B cell (primary cell): Measurements from ENCODE around the gene ADAMTS10. TPM values are rescaled to one million over a fixed set of nuclear protein-coding genes. Genes with fewer than 3 reads are reported as not detected.

Source experiments
- ATAC-seq: fragments of 200-7000 bp; cut with Tn5 transposase; one replicate; pipeline ENCODE4 v1.10.0; 2021; ENCODE audit warnings: low read depth, mild to moderate bottlenecking, moderate number of reproducible peaks, moderate library complexity
- CTCF ChIA-PET: fragments of 350-600 bp; sonication (Branson Sonifier 250); formaldehyde crosslinking; loops from one replicate; lab custom pipeline; 2021; ENCODE audit warnings: antibody characterized with exemption, inconsistent platforms; lab: Charles Lee
- POLR2A ChIA-PET: fragments of 350-600 bp; sonication (Branson Sonifier 250); formaldehyde crosslinking; loops from one replicate; lab custom pipeline; 2021; ENCODE audit warnings: antibody characterized with exemption; lab: Charles Lee
- DNase-seq: peaks from one replicate; pipeline ENCODE4 v3.0.0; 2013
- H2AFZ ChIP-seq: 2 replicates; pipeline ENCODE4 v1.6.1; 2012; ENCODE audit warnings: mild to moderate bottlenecking, low read depth, low read length; ENCODE audit not compliant: insufficient read depth, poor library complexity, severe bottlenecking
- H3K27ac ChIP-seq, 2 donors: 1 replicate in 1 of 2; 2 replicates in 1 of 2; pipeline ENCODE4 v1.5.1; 2012 to 2013; ENCODE audit warnings: low read length in 2 of 2, mild to moderate bottlenecking in 2 of 2, moderate library complexity in 1 of 2
- H3K27me3 ChIP-seq, 4 experiments: fragments of 200-600 bp in 1 of 4; sonication (generic) in 1 of 4; replicated peaks in 1 of 4; 1 replicate in 2 of 4; 2 replicates in 2 of 4; pipeline versions ENCODE4 v1.6.1 to v1.7.0; 2013 to 2016; ENCODE audit warnings: low read length in 3 of 4, mild to moderate bottlenecking in 2 of 4, mixed read lengths in 1 of 4, moderate library complexity in 1 of 4; ENCODE audit not compliant: insufficient read depth in 4 of 4, control insufficient read depth in 3 of 4; ENCODE audit errors: control extremely low read depth in 1 of 4
- H3K36me3 ChIP-seq, 2 experiments: replicated peaks in 1 of 2; 1 replicate in 1 of 2; 2 replicates in 1 of 2; pipeline versions ENCODE4 v1.6.1 to v1.7.1; 2013; ENCODE audit warnings: low read length in 1 of 2; ENCODE audit not compliant: insufficient read depth in 2 of 2, control insufficient read depth in 1 of 2; ENCODE audit errors: control extremely low read depth in 1 of 2, extremely low read depth in 1 of 2
- H3K4me1 ChIP-seq, 2 donors: fragments of 200-600 bp in 1 of 2; sonication (generic) in 1 of 2; 1 replicate in 1 of 2; 2 replicates in 1 of 2; pipeline versions ENCODE4 v1.5.1 to v1.6.1; 2013 to 2017; ENCODE audit warnings: low read length in 2 of 2; ENCODE audit not compliant: control insufficient read depth in 2 of 2, insufficient read depth in 2 of 2
- H3K4me2 ChIP-seq: replicated peaks from 2 replicates; pipeline ENCODE3; 2012; ENCODE audit warnings: mild to moderate bottlenecking, low read depth, low read length; ENCODE audit not compliant: poor library complexity, severe bottlenecking
- H3K4me3 ChIP-seq, 5 experiments: fragments of 200-600 bp in 1 of 5; sonication (generic) in 1 of 5; 1 replicate in 3 of 5; 2 replicates in 2 of 5; pipeline versions ENCODE4 v1.5.1 to v1.7.0; 2011 to 2016; ENCODE audit warnings: low read length in 4 of 5, mild to moderate bottlenecking in 4 of 5, low read depth in 2 of 5, control low read depth in 1 of 5, moderate library complexity in 1 of 5; ENCODE audit not compliant: insufficient read depth in 1 of 5; ENCODE audit errors: control extremely low read depth in 1 of 5, extremely low read depth in 1 of 5
- H3K79me2 ChIP-seq: fragments of 200-600 bp; sonication (generic); one replicate; pipeline ENCODE4 v1.6.0; 2016; ENCODE audit warnings: low read length; ENCODE audit not compliant: control insufficient read depth, insufficient read depth
- H3K9ac ChIP-seq: fragments of 200-600 bp; sonication (generic); 2 replicates; pipeline ENCODE4 v1.6.1; 2017; ENCODE audit warnings: mild to moderate bottlenecking, low read length, moderate library complexity
- H3K9me3 ChIP-seq, 3 donors: one replicate each; pipeline versions ENCODE4 v1.6.1 to v1.7.1; 2013; ENCODE audit warnings: low read length in 2 of 3; ENCODE audit not compliant: control insufficient read depth in 2 of 3, insufficient read depth in 1 of 3; ENCODE audit errors: control extremely low read depth in 1 of 3
- H4K20me1 ChIP-seq: 2 replicates; pipeline ENCODE4 v1.6.0; 2012; ENCODE audit warnings: mild to moderate bottlenecking, low read length; ENCODE audit not compliant: insufficient read depth, control insufficient read depth, poor library complexity, severe bottlenecking
- H3K27ac Mint-ChIP-seq: one replicate; pipeline ENCODE4 v1.8.0; 2021; ENCODE audit warnings: mixed read lengths
- H3K27me3 Mint-ChIP-seq: one replicate; pipeline ENCODE4 v1.8.0; 2021; ENCODE audit warnings: mixed read lengths
- H3K4me1 Mint-ChIP-seq: one replicate; pipeline ENCODE4 v1.8.0; 2021; ENCODE audit warnings: mixed read lengths
- H3K4me3 Mint-ChIP-seq: one replicate; pipeline ENCODE4 v1.8.0; 2021; ENCODE audit warnings: mixed read lengths
- H3K9me3 Mint-ChIP-seq: one replicate; pipeline ENCODE4 v1.8.0; 2022; ENCODE audit warnings: mixed read lengths; ENCODE audit not compliant: insufficient read depth
- CTCF ChIP-seq: fragments of 200-600 bp; IDR thresholded peaks from one replicate; pipeline ENCODE4 v1.8.0; 2022; ENCODE audit warnings: antibody characterized with exemption, mild to moderate bottlenecking
- EZH2 ChIP-seq: IDR thresholded peaks from 2 replicates; pipeline ENCODE4 v1.6.1; 2012; ENCODE audit warnings: borderline replicate concordance, low read depth, mild to moderate bottlenecking, moderate library complexity, low read length; ENCODE audit not compliant: insufficient read depth, poor library complexity, severe bottlenecking
- WGBS: methylation state at CpG from one replicate; pipeline ENCODE4 v1.1.5; 2013; ENCODE audit warnings: missing lambda C conversion rate; ENCODE audit not compliant: insufficient coverage; 5-methylcytosine and 5-hydroxymethylcytosine counted together
- intact Hi-C: fragments of 100-400 bp; cut with micrococcal nuclease; formaldehyde crosslinking; loops from one replicate; pipeline ENCODE4 v1.10.0; 2022
- polyA plus RNA-seq: library from polyadenylated mRNA; depleted of rRNA; stranded (reverse); fragments of >200 nt; gene quantifications from 2 replicates; pipeline ENCODE4 v1.2.3, GENCODE V29; 2012
- total RNA-seq, 2 donors: library from RNA; stranded (reverse); fragments of 120-200 nt in 1 of 2; gene quantifications; 1 replicate in 1 of 2; 2 replicates in 1 of 2; pipeline versions ENCODE4 v1.2.3 to v1.2.4, GENCODE V29; 2013 to 2022

The ADAMTS10 gene
- total and polyA plus RNA-seq, 2 donors (not counting 1 experiment from before 2014, with no cell fraction given) = 0.59 to 1.8 TPM

- 73% methylated on average over 5 of the region's 6 CpGs for WGBS
- ATAC-seq (no peak), DNase-seq (no peak)
- no peak overlapping the region for H3K4me3 ChIP-seq
- intact Hi-C loops = no loop called here
- ChIA-PET CTCF (no interaction called here), POLR2A (no interaction called here)
- H3K79me2 ChIP-seq = no peaks in the 10 kb centered on the region
- Mint-ChIP-seq H3K27me3 (peaks cover 3% of the 10 kb centered on the region), H3K4me3 (no peak overlapping the region), H3K27ac (no peak overlapping the region), H3K4me1 (no peaks in the 10 kb centered on the region), H3K9me3 (no peaks in the 10 kb centered on the region)
- peaks cover 0 to 3% (median 0%) of the 10 kb centered on the region in 4 experiments for H3K27me3 ChIP-seq
- H3K9me3 ChIP-seq = no peaks in the 10 kb centered on the region
- H4K20me1 ChIP-seq = no peaks in the 10 kb centered on the region
- no peak overlapping the region for H3K9ac ChIP-seq
- TF ChIP-seq EZH2 = no peak
- no peak for TF ChIP-seq CTCF
- no peaks in the 10 kb centered on the region for H3K36me3 ChIP-seq
- H3K4me1 ChIP-seq = no peaks in the 10 kb centered on the region
- no peak overlapping the region for H3K27ac ChIP-seq
- H2AFZ ChIP-seq = no peak overlapping the region
- H3K4me2 ChIP-seq = no peak overlapping the region
Observed at GRCh38 chr19:8630796-8631424, 20.4 kb upstream of the ADAMTS10 start.

GRCh38 chr19:8629996-8630683 is 19.6 kb upstream of the ADAMTS10 start, which contains the start of gene NFILZ:
NFILZ (plus strand) TSS chr19:8630633; CDS start chr19:8676766, 46,133 bp downstream.
- ATAC-seq = no peak
- TF ChIP-seq EZH2 (no peak), CTCF (no peak)
- H3K9ac ChIP-seq = no peak within 1 kb of the TSS
- H3K4me2 ChIP-seq = no peak within 1 kb of the TSS
- H2AFZ ChIP-seq = no peak within 1 kb of the TSS
- Mint-ChIP-seq H3K9me3 (no peaks in the 10 kb centered on the region), H3K4me1 (no peaks in the 10 kb centered on the region), H3K4me3 (no peak within 1 kb of the TSS), H3K27me3 (no peaks in the 10 kb centered on the region), H3K27ac (no peak within 1 kb of the TSS)
- no peaks in the 10 kb centered on the region for H3K4me1 ChIP-seq
- H3K79me2 ChIP-seq = no peaks in the 10 kb centered on the region
- POLR2A ChIA-PET = no interaction called here
- H3K4me3 ChIP-seq = no peak within 1 kb of the TSS
- CTCF ChIA-PET = interaction anchor here (0.9 kb wide), 1 partner anchor 24 kb away, joined by 3 read pairs; no protein-coding TSS in a partner anchor
- intact Hi-C loops = no loop called here
- no peaks in the 10 kb centered on the region for H4K20me1 ChIP-seq
- WGBS = 96% methylated on average over 8 of the region's 11 CpGs
- no peak for DNase-seq
- no peaks in the 10 kb centered on the region for H3K9me3 ChIP-seq
- no peaks in the 10 kb centered on the region for H3K36me3 ChIP-seq
- H3K27ac ChIP-seq = no peak within 1 kb of the TSS
- H3K27me3 ChIP-seq = peaks cover 0 to 3% (median 0%) of the 10 kb centered on the region in 4 experiments
